Activated naive CD4-positive, alpha-beta T cell treated with anti-CD3 and anti-CD28 coated beads for 36 hours (primary cell): ENCODE results near the gene UBE2J1. TPM values are rescaled to one million over a fixed set of nuclear protein-coding genes. Genes with fewer than 3 reads are reported as not detected.

Experiments used
- CTCF ChIA-PET: fragments of 350-600 bp; sonication (Branson Sonifier 250); formaldehyde crosslinking; loops from one replicate; lab custom pipeline; 2021; ENCODE audit warnings: antibody characterized with exemption; lab: Charles Lee
- DNase-seq: peaks from one replicate; pipeline ENCODE4 v3.0.0-alpha.2; 2020
- H3K27ac Mint-ChIP-seq: one replicate; pipeline ENCODE4 v1.8.0; 2021; ENCODE audit warnings: mild to moderate bottlenecking, mixed read lengths
- H3K27me3 Mint-ChIP-seq: one replicate; pipeline ENCODE4 v1.8.0; 2021; ENCODE audit warnings: low read depth, mixed read lengths
- H3K36me3 Mint-ChIP-seq: one replicate; pipeline ENCODE4 v1.8.0; 2021; ENCODE audit warnings: low read depth, mixed read lengths
- H3K4me1 Mint-ChIP-seq: one replicate; pipeline ENCODE4 v1.8.0; 2021; ENCODE audit warnings: low read depth, mixed read lengths
- H3K4me3 Mint-ChIP-seq: one replicate; pipeline ENCODE4 v1.8.0; 2021; ENCODE audit warnings: mild to moderate bottlenecking, moderate library complexity, mixed read lengths
- H3K9me3 Mint-ChIP-seq: one replicate; pipeline ENCODE4 v1.8.0; 2021; ENCODE audit warnings: mixed read lengths
- intact Hi-C: fragments of 100-400 bp; cut with micrococcal nuclease; formaldehyde crosslinking; loops from one replicate; pipeline ENCODE4 v1.15.1; 2023
- total RNA-seq, 2 experiments: library from RNA; stranded (reverse); gene quantifications; one replicate each; pipeline ENCODE4 v1.2.3, GENCODE V29; 2021

UBE2J1 gene
- total RNA-seq, 2 experiments from 2014 or later, result 10.8 to 10.9 TPM

- Mint-ChIP-seq H3K4me3 (no peak overlapping the region), H3K4me1 (peaks cover 61% of the 10 kb centered on the region), H3K36me3 (no peaks in the 10 kb centered on the region), H3K9me3 (no peaks in the 10 kb centered on the region), H3K27ac (peak overlapping the region; percentile 67), H3K27me3 (no peaks in the 10 kb centered on the region)
- CTCF ChIA-PET, result interaction anchor here (0.7 to 5.9 kb wide), 3 partner anchors 9 to 50 kb away, joined by 3 to 41 read pairs (median 4); no protein-coding TSS in a partner anchor
- intact Hi-C loops, result loop anchor here (1.0 to 2.0 kb wide), 2 partner anchors 8 to 62 kb away; partner anchors contain the start of gene UBE2J1
- DNase-seq, result no peak
These were observed 8.0 kb upstream of the UBE2J1 start for GRCh38 chr6:89360415-89360999.

GRCh38 chr6:89359561-89359960 lies 7.0 kb upstream of the UBE2J1 start:
- intact Hi-C loops, result loop anchor here (10.0 kb wide), 2 partner anchors 815 to 895 kb away; no protein-coding TSS in a partner anchor
- no peaks in the 10 kb centered on the region for H3K36me3 Mint-ChIP-seq
- H3K9me3 Mint-ChIP-seq, result no peaks in the 10 kb centered on the region
- no peak overlapping the region for H3K4me3 Mint-ChIP-seq
- no peak overlapping the region for H3K27ac Mint-ChIP-seq
- CTCF ChIA-PET, result interaction anchor here (0.7 to 5.9 kb wide), 4 partner anchors 10 to 51 kb away, joined by 3 to 41 read pairs (median 5); no protein-coding TSS in a partner anchor
- no peaks in the 10 kb centered on the region for H3K27me3 Mint-ChIP-seq
- no peak for DNase-seq
- peaks cover 60% of the 10 kb centered on the region for H3K4me1 Mint-ChIP-seq

DNA sequence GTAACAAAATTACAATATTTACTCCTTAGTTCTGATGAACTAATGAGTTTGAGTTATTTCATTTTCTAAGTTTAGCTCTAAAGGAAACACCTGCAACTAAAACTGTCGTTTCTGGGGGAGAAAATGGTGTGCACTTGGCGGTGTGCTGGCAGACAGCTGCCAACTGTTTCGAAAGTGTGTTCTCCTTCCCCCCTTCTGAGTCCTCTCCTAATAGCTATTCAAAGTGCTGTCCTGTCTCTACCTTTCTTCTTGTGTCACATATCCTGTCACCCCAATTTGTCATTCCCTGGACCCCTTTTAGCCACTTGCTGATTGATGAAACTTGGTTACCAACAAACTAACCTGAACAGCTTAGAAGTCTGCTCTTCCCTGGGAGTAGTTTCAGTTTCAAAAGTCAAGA lies 4.9 kb upstream of the UBE2J1 start:
- peak overlapping the region; percentile 55 for H3K27ac Mint-ChIP-seq
- peak overlapping the region; percentile 72 for H3K4me3 Mint-ChIP-seq
- H3K27me3 Mint-ChIP-seq, result no peaks in the 10 kb centered on the region
- CTCF ChIA-PET, result interaction anchor here (1.3 to 2.5 kb wide), 3 partner anchors 9 to 375 kb away, joined by 3 to 19 read pairs (median 16); no protein-coding TSS in a partner anchor
- no peaks in the 10 kb centered on the region for H3K36me3 Mint-ChIP-seq
- H3K9me3 Mint-ChIP-seq, result no peaks in the 10 kb centered on the region
- H3K4me1 Mint-ChIP-seq, result peaks cover 66% of the 10 kb centered on the region
- intact Hi-C loops, result loop anchor here (2.0 to 10.0 kb wide), 3 partner anchors 471 to 897 kb away; partner anchors contain the start of gene CASP8AP2
- peak; percentile 24 for DNase-seq

- DNase-seq, result no peak
- Mint-ChIP-seq H3K27ac (no peak overlapping the region), H3K36me3 (no peaks in the 10 kb centered on the region), H3K27me3 (no peaks in the 10 kb centered on the region), H3K9me3 (no peaks in the 10 kb centered on the region), H3K4me3 (peak overlapping the region; percentile 72), H3K4me1 (peaks cover 69% of the 10 kb centered on the region)
- CTCF ChIA-PET, result interaction anchor here (0.9 to 2.5 kb wide), 6 partner anchors 7 to 374 kb away, joined by 3 to 19 read pairs (median 6); no protein-coding TSS in a partner anchor
- intact Hi-C loops, result loop anchor here (2.0 to 10.0 kb wide), 3 partner anchors 472 to 898 kb away; partner anchors contain the start of gene CASP8AP2
These were observed 4.2 kb upstream of the UBE2J1 start for GRCh38 chr6:89356642-89357170.

DNA sequence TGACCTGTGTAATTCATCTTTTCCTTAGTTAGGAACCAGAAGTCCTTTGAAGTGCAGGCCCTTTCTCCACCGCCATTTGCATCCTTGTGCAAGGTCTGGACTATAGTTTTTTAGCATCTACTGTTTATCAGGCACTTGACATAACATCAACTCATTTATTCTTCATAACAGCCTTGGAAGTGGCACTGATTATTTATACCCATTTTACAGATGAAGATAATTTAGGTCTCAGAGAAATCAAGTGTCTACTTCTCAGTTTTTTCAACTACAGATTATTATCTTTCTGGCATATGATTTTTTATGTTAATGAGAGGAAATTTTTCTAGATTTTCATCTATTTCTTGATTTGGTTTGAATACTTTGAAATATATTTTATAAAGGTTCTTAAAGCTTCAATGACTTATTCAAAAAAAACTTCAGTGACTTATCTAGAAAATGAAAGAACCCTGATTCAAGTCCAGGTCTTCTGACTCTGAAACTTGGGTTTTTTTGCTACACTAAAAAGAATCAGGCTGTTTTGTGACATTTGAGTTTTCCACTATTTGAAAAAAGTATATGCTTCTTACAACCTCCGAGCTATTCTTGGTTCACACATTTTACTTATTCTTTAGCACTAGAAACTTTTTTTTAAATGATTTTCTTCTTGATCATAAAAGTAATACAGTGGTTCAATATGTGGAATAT lies 3.1 kb upstream of the UBE2J1 start:
- intact Hi-C loops, result loop anchor here (1.0 to 10.0 kb wide), 4 partner anchors 283 to 899 kb away; partner anchors contain the start of genes CASP8AP2 and LYRM2
- no peaks in the 10 kb centered on the region for H3K9me3 Mint-ChIP-seq
- no peaks in the 10 kb centered on the region for H3K36me3 Mint-ChIP-seq
- CTCF ChIA-PET, result interaction anchor here (0.5 to 2.5 kb wide), 5 partner anchors 9 to 255 kb away, joined by 3 to 19 read pairs (median 5); no protein-coding TSS in a partner anchor
- H3K4me1 Mint-ChIP-seq, result peaks cover 66% of the 10 kb centered on the region
- H3K27ac Mint-ChIP-seq, result no peak overlapping the region
- no peak overlapping the region for H3K4me3 Mint-ChIP-seq
- H3K27me3 Mint-ChIP-seq, result no peaks in the 10 kb centered on the region
- no peak for DNase-seq

DNA sequence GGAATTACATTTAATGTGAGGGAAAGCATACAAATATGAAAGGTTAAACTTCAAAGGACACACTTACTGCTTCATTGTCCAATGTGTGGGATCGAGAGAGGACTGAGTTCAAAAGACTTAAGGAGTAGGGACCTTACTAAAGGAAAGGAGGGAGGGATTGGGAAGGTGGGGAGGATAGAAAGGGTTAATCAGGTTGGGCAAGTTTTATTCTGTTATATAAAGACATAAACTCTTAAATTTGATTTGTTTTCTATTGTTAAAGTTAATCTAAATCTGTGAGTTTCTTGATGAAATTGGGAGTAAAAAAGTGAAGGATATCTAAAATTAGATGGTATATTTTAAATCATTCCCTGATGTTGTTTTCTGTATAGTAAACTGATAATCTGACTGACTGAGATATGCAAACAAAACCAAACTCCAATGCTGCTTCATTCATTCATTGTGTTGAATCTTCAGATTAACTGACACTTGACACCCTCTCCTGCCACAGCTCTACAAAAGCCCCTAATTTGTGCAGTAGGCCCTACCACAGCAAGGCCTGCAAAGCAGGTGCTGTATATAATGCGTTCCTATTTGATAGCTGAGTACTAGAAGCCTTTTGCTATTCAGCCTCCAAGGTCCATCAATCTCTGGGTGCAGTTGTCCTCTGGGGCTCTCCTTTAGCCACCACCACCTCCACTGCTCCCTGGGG lies 1.3 kb upstream of the UBE2J1 start:
- peaks cover 70% of the 10 kb centered on the region for H3K4me1 Mint-ChIP-seq
- H3K9me3 Mint-ChIP-seq, result peaks cover 1% of the 10 kb centered on the region
- peak overlapping the region; percentile 69 for H3K4me3 Mint-ChIP-seq
- H3K27ac Mint-ChIP-seq, result peak overlapping the region; percentile 59
- intact Hi-C loops, result loop anchor here (2.0 to 10.0 kb wide), 5 partner anchors 209 to 1233 kb away; partner anchors contain the start of gene MAP3K7
- no peaks in the 10 kb centered on the region for H3K27me3 Mint-ChIP-seq
- peaks cover 2% of the 10 kb centered on the region for H3K36me3 Mint-ChIP-seq
- no peak for DNase-seq
- CTCF ChIA-PET, result interaction anchor here (0.6 to 1.5 kb wide), 3 partner anchors 13 to 19 kb away, joined by 3 to 9 read pairs (median 3); no protein-coding TSS in a partner anchor

DNA sequence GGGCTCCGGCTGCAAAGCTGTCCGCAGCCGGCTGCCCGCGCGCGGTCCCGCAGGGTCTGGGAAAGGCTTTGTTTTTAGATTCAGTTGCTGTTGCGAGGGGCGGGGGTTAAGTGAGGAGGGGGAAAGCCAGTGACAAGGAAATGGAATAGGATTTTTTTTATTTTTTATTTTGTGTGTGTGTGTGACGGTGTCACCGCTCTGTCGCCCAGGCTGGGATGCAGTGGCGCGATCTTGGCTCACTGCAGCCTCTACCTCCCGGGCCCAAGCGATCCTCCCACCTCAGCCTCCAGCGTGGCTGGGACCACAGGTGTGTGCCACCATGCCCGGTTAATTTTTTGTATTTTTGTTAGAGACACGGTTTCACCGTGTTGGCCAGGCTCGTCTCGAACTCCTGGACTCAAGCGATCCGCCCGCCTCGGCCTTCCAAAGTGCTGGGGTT lies 615 bp upstream of the UBE2J1 start:
- Mint-ChIP-seq H3K27me3 (no peaks in the 10 kb centered on the region), H3K4me1 (peaks cover 69% of the 10 kb centered on the region), H3K36me3 (peaks cover 2% of the 10 kb centered on the region), H3K4me3 (peak overlapping the region; percentile 69), H3K27ac (peak overlapping the region; percentile 59), H3K9me3 (peaks cover 1% of the 10 kb centered on the region)
- intact Hi-C loops, result loop anchor here (2.0 to 10.0 kb wide), 5 partner anchors 208 to 1234 kb away; partner anchors contain the start of gene MAP3K7
- DNase-seq, result peak; percentile 55
- CTCF ChIA-PET, result interaction anchor here (0.6 to 3.9 kb wide), 3 partner anchors 18 to 164 kb away, joined by 3 to 19 read pairs (median 3); no protein-coding TSS in a partner anchor

DNA sequence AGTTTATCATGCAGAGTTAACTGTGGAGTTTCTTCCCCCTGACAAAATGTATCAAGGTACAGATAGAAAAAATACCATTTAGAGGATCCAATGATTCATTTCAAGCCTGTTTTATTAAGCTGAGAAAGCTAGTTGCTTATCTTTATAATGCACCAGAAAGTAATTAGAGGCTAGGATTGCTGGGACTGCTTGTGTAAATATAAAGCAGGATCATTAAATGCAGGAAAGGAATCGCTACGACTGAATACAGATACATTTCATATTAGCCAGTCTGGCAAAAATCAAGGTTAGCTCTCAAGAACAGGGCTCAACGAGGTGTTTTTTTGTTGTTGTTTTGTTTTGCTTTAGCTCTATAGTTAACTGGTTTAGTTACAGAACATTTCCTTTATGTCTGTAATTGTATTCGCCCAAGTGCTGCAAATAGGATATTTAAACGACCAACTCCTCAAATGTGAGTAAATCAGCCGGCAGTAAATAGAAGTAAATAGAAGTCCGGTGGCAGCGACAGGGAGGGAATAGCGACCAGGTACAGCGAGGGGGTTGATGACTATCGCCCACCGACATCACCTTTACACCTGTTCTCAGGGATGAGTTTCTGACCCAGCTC lies 748 bp downstream of the UBE2J1 start:
- peak overlapping the region; percentile 84 for H3K27ac Mint-ChIP-seq
- intact Hi-C loops, result loop anchor here (1.0 to 10.0 kb wide), 11 partner anchors 9 to 1235 kb away; partner anchors contain the start of genes MAP3K7, PNRC1, RNGTT and RRAGD
- peaks cover 2% of the 10 kb centered on the region for H3K36me3 Mint-ChIP-seq
- H3K4me3 Mint-ChIP-seq, result peak overlapping the region; percentile 90
- CTCF ChIA-PET, result interaction anchor here (0.7 to 5.6 kb wide), 6 partner anchors 9 to 369 kb away, joined by 3 to 42 read pairs (median 4); no protein-coding TSS in a partner anchor
- no peak for DNase-seq
- H3K27me3 Mint-ChIP-seq, result no peaks in the 10 kb centered on the region
- H3K4me1 Mint-ChIP-seq, result peaks cover 59% of the 10 kb centered on the region
- peaks cover 1% of the 10 kb centered on the region for H3K9me3 Mint-ChIP-seq

DNA sequence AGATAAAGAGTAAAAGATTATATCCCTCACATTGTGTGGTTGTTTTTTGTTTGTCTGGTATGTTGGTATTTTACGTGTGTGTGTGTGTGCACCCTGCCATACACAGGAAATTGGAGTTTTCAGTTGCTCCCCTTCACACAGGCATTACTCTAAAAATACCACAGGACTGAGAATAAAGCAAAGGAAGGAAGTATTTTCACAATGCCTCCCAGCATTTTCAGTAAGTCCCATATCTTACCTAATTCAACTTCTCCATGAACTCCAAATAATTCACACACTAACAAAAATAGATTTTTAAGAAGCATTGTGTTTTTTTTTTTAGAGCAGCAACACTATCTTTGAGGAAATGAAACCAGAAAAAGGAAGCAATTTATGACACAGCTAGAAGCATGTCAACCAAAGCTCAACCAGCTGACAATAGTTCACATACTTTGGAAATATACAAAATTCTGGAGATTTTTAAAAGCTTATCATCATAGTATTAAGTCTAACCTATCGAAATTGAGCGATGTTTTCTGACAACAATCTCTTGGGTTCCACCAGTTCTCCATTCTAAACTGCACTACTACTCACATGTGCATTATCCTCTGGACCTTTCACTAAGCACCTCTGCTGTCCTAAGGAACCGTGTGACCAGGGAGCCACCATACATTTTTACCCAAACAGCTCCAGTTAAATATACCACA lies 2.1 kb downstream of the UBE2J1 start:
- peaks cover 1% of the 10 kb centered on the region for H3K9me3 Mint-ChIP-seq
- no peaks in the 10 kb centered on the region for H3K27me3 Mint-ChIP-seq
- H3K4me1 Mint-ChIP-seq, result peaks cover 48% of the 10 kb centered on the region
- CTCF ChIA-PET, result interaction anchor here (0.6 to 5.6 kb wide), 10 partner anchors 17 to 451 kb away, joined by 3 to 42 read pairs (median 4); no protein-coding TSS in a partner anchor
- H3K36me3 Mint-ChIP-seq, result peaks cover 2% of the 10 kb centered on the region
- peak overlapping the region; percentile 90 for H3K4me3 Mint-ChIP-seq
- intact Hi-C loops, result loop anchor here (2.0 to 10.0 kb wide), 4 partner anchors 368 to 904 kb away; partner anchors contain the start of gene RNGTT
- H3K27ac Mint-ChIP-seq, result no peak overlapping the region
- DNase-seq, result no peak

DNA sequence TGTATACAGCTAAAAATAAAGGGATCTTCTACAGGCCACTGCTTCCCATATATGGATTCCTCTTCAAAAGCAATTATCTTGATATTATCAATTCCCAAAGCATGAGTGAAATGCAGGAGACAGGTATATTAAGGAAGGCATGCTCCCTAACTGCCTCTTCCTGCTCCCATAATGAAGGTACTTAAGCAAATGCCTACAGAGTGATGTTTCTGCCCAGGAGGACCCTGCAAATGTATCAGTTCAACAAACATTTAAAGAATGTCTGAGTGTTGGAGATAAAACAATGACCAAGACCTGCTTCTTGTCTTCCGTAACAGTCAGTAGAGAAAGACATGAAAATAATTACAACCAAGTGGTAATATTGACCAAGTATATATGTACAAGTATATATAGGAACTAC lies 4.2 kb downstream of the UBE2J1 start:
- Mint-ChIP-seq H3K27ac (no peak overlapping the region), H3K9me3 (peaks cover 1% of the 10 kb centered on the region), H3K4me3 (no peak overlapping the region), H3K27me3 (no peaks in the 10 kb centered on the region), H3K36me3 (peaks cover 2% of the 10 kb centered on the region), H3K4me1 (peaks cover 42% of the 10 kb centered on the region)
- intact Hi-C loops, result no loop called here
- DNase-seq, result no peak
- CTCF ChIA-PET, result interaction anchor here (0.6 to 5.6 kb wide), 4 partner anchors 19 to 349 kb away, joined by 3 to 42 read pairs (median 4); no protein-coding TSS in a partner anchor
